GM23338 (cell line): ENCODE data around the gene SLC9A8. TPM values are rescaled to one million over a fixed set of nuclear protein-coding genes. Genes with fewer than 3 reads are reported as not detected.

Experiments used
- ATAC-seq: fragments of 200-7000 bp; cut with Tn5 transposase; 3 replicates; pipeline ENCODE4 v1.9.1; 2020
- DNase-seq: peaks from one replicate; pipeline ENCODE4 v3.0.0-alpha.2; 2015; ENCODE audit warnings: low spot score
- H2AFZ ChIP-seq: fragments of 200-600 bp; sonication (generic); 2 replicates; pipeline ENCODE4 v1.8.0; 2016; ENCODE audit warnings: antibody characterized with exemption, mild to moderate bottlenecking, moderate library complexity
- H3F3A ChIP-seq: fragments of 200-600 bp; sonication (generic); replicated peaks from 2 replicates; pipeline ENCODE4 v1.8.0; 2017; ENCODE audit warnings: antibody characterized with exemption, mixed run types, low read depth
- H3K27ac ChIP-seq: fragments of 200-600 bp; sonication (generic); 2 replicates; pipeline ENCODE4 v1.6.1; 2016; ENCODE audit warnings: low read depth
- H3K27me3 ChIP-seq: fragments of 200-600 bp; sonication (generic); 2 replicates; pipeline ENCODE4 v1.8.0; 2016; ENCODE audit warnings: mild to moderate bottlenecking, mixed run types, moderate library complexity; ENCODE audit not compliant: insufficient read depth
- H3K36me3 ChIP-seq: fragments of 200-600 bp; sonication (generic); 2 replicates; pipeline ENCODE4 v1.8.0; 2016; ENCODE audit warnings: mild to moderate bottlenecking; ENCODE audit not compliant: insufficient read depth
- H3K4me1 ChIP-seq: fragments of 200-600 bp; sonication (generic); 2 replicates; pipeline ENCODE4 v1.8.0; 2016; ENCODE audit warnings: mild to moderate bottlenecking, moderate library complexity; ENCODE audit not compliant: insufficient read depth
- H3K4me2 ChIP-seq: fragments of 200-600 bp; sonication (generic); 2 replicates; pipeline ENCODE4 v1.7.1; 2017; ENCODE audit warnings: mixed run types
- H3K4me3 ChIP-seq: fragments of 200-600 bp; sonication (generic); 2 replicates; pipeline ENCODE4 v1.6.1; 2016; ENCODE audit warnings: mixed run types
- H3K79me2 ChIP-seq: fragments of 200-600 bp; sonication (generic); replicated peaks from 2 replicates; pipeline ENCODE4 v1.8.0; 2017; ENCODE audit warnings: mild to moderate bottlenecking; ENCODE audit not compliant: insufficient read depth
- H3K9me2 ChIP-seq: fragments of 200-600 bp; sonication (generic); 2 replicates; pipeline ENCODE4 v1.8.0; 2017; ENCODE audit not compliant: insufficient read depth
- H4K20me1 ChIP-seq: fragments of 200-600 bp; sonication (generic); replicated peaks from 2 replicates; pipeline ENCODE4 v1.8.0; 2017; ENCODE audit warnings: mild to moderate bottlenecking; ENCODE audit not compliant: insufficient read depth
- H3K27ac Mint-ChIP-seq: 2 replicates; pipeline ENCODE4 v1.8.0; 2020; ENCODE audit warnings: inconsistent platforms, mild to moderate bottlenecking, moderate library complexity, mixed read lengths
- H3K27me3 Mint-ChIP-seq: 3 replicates; pipeline ENCODE4 v1.8.0; 2022; ENCODE audit warnings: low read depth, mild to moderate bottlenecking, moderate library complexity, mixed read lengths, inconsistent platforms; ENCODE audit not compliant: insufficient read depth, poor library complexity
- H3K36me3 Mint-ChIP-seq: 3 replicates; pipeline ENCODE4 v1.8.0; 2021; ENCODE audit warnings: low read depth, mild to moderate bottlenecking, inconsistent platforms, moderate library complexity, mixed read lengths
- H3K4me1 Mint-ChIP-seq: 3 replicates; pipeline ENCODE4 v1.8.0; 2020; ENCODE audit warnings: mild to moderate bottlenecking, inconsistent platforms, mixed read lengths
- H3K4me3 Mint-ChIP-seq: 3 replicates; pipeline ENCODE4 v1.8.0; 2021; ENCODE audit warnings: moderate library complexity, mild to moderate bottlenecking, inconsistent platforms, mixed read lengths
- H3K9me3 Mint-ChIP-seq: 3 replicates; pipeline ENCODE4 v1.8.0; 2020; ENCODE audit warnings: moderate library complexity, mild to moderate bottlenecking, inconsistent platforms, mixed read lengths
- CREB1 ChIP-seq: fragments of 250-450 bp; sonication (Bioruptor Pico); IDR thresholded peaks from 2 replicates; pipeline ENCODE4 v1.5.0; 2020; ENCODE audit warnings: low read depth, mild to moderate bottlenecking, moderate library complexity
- EZH2 ChIP-seq: fragments of 200-600 bp; sonication (generic); IDR thresholded peaks from one replicate; pipeline ENCODE4 v1.8.0; 2017; ENCODE audit warnings: antibody characterized with exemption, mild to moderate bottlenecking, low read depth; ENCODE audit not compliant: unreplicated experiment
- EZH2phosphoT487 ChIP-seq: fragments of 200-600 bp; sonication (generic); IDR thresholded peaks from one replicate; pipeline ENCODE4 v1.8.1; 2018; ENCODE audit warnings: antibody characterized with exemption; ENCODE audit not compliant: unreplicated experiment
- JUNB ChIP-seq: IDR thresholded peaks from one replicate; pipeline ENCODE4 v1.6.1; 2016; ENCODE audit warnings: antibody characterized with exemption; ENCODE audit not compliant: unreplicated experiment
- NANOG ChIP-seq: IDR thresholded peaks from 2 replicates; pipeline ENCODE4 v1.6.1; 2016; ENCODE audit warnings: antibody characterized with exemption, borderline replicate concordance
- POLR2AphosphoS5 ChIP-seq: IDR thresholded peaks from 2 replicates; pipeline ENCODE4 v1.6.1; 2016; ENCODE audit warnings: antibody characterized with exemption, low read depth
- STAT1 ChIP-seq: IDR thresholded peaks from one replicate; pipeline ENCODE4 v1.6.1; 2016; ENCODE audit warnings: antibody characterized with exemption; ENCODE audit not compliant: unreplicated experiment
- ZNF114 ChIP-seq: fragments of 250-450 bp; sonication (Bioruptor Pico); IDR thresholded peaks from 2 replicates; pipeline ENCODE4 v1.5.0; 2020; ENCODE audit warnings: mild to moderate bottlenecking, moderate library complexity
- ZNF331 ChIP-seq: fragments of 250-450 bp; sonication (Bioruptor Pico); IDR thresholded peaks from 2 replicates; pipeline ENCODE4 v1.5.0; 2020; ENCODE audit warnings: low read depth, mild to moderate bottlenecking, moderate library complexity
- polyA plus RNA-seq: library from polyadenylated mRNA; unstranded; fragments of >200 nt; fragmentation: Nextera tagmentation; extraction: Ambion mirVana; gene quantifications from 2 replicates; pipeline ENCODE4 v1.2.1, GENCODE V29; 2016
- total RNA-seq: library from RNA; depleted of rRNA; stranded (reverse); fragments of >200 nt; shearing (Covaris generic); gene quantifications from 2 replicates; pipeline ENCODE4 v1.2.3, GENCODE V29; 2014
- TF ChIP-seq, protein P1 (sequence below): fragments of 250-450 bp; sonication (Bioruptor Pico); IDR thresholded peaks from 2 replicates; pipeline ENCODE4 v1.5.0; 2020; ENCODE audit warnings: mild to moderate bottlenecking, moderate library complexity
- TF ChIP-seq, protein P2 (sequence below), 2 experiments: fragments of 200-600 bp in 1 of 2; sonication (generic) in 1 of 2; conservative IDR thresholded peaks; 2 replicates each; pipeline versions ENCODE4 v1.5.1 to v1.6.1; 2016 to 2017; ENCODE audit warnings: antibody characterized with exemption in 2 of 2, low read depth in 2 of 2, mild to moderate bottlenecking in 2 of 2, moderate library complexity in 1 of 2
- TF ChIP-seq, protein P3 (sequence below): IDR thresholded peaks from one replicate; pipeline ENCODE4 v1.6.1; 2018; ENCODE audit warnings: antibody characterized with exemption; ENCODE audit not compliant: unreplicated experiment
- TF ChIP-seq, protein P4 (sequence below): IDR thresholded peaks from 2 replicates; pipeline ENCODE4 v1.6.1; 2016; ENCODE audit warnings: antibody characterized with exemption

Gene SLC9A8
- total and polyA plus RNA-seq, 2 experiments from 2014 or later = 2.6 to 6.4 TPM

- no peaks in the 10 kb centered on the region; the same call in 2 of the 3 replicates for H3K4me1 Mint-ChIP-seq
- Histone ChIP-seq H3K27ac (no peak overlapping the region), H3K4me1 (no peaks in the 10 kb centered on the region), H3K9me2 (no peaks in the 10 kb centered on the region), H3F3A (no peaks in the 10 kb centered on the region), H3K79me2 (no peaks in the 10 kb centered on the region), H3K27me3 (no peaks in the 10 kb centered on the region), H3K4me3 (no peak overlapping the region), H4K20me1 (no peaks in the 10 kb centered on the region), H3K4me2 (no peak overlapping the region), H3K36me3 (no peaks in the 10 kb centered on the region), H2AFZ (no peak overlapping the region)
- no peak for TF ChIP-seq STAT1
- no peak for TF ChIP-seq NANOG
- no peak for TF ChIP-seq ZNF331 (CRISPR knock-in tag)
- TF ChIP-seq, protein P1, sequence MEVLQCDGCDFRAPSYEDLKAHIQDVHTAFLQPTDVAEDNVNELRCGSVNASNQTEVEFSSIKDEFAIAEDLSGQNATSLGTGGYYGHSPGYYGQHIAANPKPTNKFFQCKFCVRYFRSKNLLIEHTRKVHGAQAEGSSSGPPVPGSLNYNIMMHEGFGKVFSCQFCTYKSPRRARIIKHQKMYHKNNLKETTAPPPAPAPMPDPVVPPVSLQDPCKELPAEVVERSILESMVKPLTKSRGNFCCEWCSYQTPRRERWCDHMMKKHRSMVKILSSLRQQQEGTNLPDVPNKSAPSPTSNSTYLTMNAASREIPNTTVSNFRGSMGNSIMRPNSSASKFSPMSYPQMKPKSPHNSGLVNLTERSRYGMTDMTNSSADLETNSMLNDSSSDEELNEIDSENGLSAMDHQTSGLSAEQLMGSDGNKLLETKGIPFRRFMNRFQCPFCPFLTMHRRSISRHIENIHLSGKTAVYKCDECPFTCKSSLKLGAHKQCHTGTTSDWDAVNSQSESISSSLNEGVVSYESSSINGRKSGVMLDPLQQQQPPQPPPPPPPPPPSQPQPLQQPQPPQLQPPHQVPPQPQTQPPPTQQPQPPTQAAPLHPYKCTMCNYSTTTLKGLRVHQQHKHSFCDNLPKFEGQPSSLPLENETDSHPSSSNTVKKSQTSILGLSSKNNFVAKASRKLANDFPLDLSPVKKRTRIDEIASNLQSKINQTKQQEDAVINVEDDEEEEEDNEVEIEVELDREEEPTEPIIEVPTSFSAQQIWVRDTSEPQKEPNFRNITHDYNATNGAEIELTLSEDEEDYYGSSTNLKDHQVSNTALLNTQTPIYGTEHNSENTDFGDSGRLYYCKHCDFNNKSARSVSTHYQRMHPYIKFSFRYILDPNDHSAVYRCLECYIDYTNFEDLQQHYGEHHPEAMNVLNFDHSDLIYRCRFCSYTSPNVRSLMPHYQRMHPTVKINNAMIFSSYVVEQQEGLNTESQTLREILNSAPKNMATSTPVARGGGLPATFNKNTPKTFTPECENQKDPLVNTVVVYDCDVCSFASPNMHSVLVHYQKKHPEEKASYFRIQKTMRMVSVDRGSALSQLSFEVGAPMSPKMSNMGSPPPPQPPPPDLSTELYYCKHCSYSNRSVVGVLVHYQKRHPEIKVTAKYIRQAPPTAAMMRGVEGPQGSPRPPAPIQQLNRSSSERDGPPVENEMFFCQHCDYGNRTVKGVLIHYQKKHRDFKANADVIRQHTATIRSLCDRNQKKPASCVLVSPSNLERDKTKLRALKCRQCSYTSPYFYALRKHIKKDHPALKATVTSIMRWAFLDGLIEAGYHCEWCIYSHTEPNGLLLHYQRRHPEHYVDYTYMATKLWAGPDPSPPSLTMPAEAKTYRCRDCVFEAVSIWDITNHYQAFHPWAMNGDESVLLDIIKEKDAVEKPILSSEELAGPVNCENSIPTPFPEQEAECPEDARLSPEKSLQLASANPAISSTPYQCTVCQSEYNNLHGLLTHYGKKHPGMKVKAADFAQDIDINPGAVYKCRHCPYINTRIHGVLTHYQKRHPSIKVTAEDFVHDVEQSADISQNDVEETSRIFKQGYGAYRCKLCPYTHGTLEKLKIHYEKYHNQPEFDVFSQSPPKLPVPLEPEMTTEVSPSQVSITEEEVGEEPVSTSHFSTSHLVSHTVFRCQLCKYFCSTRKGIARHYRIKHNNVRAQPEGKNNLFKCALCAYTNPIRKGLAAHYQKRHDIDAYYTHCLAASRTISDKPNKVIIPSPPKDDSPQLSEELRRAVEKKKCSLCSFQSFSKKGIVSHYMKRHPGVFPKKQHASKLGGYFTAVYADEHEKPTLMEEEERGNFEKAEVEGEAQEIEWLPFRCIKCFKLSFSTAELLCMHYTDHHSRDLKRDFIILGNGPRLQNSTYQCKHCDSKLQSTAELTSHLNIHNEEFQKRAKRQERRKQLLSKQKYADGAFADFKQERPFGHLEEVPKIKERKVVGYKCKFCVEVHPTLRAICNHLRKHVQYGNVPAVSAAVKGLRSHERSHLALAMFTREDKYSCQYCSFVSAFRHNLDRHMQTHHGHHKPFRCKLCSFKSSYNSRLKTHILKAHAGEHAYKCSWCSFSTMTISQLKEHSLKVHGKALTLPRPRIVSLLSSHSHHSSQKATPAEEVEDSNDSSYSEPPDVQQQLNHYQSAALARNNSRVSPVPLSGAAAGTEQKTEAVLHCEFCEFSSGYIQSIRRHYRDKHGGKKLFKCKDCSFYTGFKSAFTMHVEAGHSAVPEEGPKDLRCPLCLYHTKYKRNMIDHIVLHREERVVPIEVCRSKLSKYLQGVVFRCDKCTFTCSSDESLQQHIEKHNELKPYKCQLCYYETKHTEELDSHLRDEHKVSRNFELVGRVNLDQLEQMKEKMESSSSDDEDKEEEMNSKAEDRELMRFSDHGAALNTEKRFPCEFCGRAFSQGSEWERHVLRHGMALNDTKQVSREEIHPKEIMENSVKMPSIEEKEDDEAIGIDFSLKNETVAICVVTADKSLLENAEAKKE = no peak
- TF ChIP-seq, protein P2, sequence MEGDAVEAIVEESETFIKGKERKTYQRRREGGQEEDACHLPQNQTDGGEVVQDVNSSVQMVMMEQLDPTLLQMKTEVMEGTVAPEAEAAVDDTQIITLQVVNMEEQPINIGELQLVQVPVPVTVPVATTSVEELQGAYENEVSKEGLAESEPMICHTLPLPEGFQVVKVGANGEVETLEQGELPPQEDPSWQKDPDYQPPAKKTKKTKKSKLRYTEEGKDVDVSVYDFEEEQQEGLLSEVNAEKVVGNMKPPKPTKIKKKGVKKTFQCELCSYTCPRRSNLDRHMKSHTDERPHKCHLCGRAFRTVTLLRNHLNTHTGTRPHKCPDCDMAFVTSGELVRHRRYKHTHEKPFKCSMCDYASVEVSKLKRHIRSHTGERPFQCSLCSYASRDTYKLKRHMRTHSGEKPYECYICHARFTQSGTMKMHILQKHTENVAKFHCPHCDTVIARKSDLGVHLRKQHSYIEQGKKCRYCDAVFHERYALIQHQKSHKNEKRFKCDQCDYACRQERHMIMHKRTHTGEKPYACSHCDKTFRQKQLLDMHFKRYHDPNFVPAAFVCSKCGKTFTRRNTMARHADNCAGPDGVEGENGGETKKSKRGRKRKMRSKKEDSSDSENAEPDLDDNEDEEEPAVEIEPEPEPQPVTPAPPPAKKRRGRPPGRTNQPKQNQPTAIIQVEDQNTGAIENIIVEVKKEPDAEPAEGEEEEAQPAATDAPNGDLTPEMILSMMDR (conservative IDR thresholded peaks at IDR 0.05; ENCODE audit: low read depth in 2 of 2) = no peak
- no peak for TF ChIP-seq JUNB
- TF ChIP-seq EZH2 = no peak
- no peak for TF ChIP-seq POLR2AphosphoS5
- no peak for TF ChIP-seq EZH2phosphoT487
- TF ChIP-seq, protein P3, sequence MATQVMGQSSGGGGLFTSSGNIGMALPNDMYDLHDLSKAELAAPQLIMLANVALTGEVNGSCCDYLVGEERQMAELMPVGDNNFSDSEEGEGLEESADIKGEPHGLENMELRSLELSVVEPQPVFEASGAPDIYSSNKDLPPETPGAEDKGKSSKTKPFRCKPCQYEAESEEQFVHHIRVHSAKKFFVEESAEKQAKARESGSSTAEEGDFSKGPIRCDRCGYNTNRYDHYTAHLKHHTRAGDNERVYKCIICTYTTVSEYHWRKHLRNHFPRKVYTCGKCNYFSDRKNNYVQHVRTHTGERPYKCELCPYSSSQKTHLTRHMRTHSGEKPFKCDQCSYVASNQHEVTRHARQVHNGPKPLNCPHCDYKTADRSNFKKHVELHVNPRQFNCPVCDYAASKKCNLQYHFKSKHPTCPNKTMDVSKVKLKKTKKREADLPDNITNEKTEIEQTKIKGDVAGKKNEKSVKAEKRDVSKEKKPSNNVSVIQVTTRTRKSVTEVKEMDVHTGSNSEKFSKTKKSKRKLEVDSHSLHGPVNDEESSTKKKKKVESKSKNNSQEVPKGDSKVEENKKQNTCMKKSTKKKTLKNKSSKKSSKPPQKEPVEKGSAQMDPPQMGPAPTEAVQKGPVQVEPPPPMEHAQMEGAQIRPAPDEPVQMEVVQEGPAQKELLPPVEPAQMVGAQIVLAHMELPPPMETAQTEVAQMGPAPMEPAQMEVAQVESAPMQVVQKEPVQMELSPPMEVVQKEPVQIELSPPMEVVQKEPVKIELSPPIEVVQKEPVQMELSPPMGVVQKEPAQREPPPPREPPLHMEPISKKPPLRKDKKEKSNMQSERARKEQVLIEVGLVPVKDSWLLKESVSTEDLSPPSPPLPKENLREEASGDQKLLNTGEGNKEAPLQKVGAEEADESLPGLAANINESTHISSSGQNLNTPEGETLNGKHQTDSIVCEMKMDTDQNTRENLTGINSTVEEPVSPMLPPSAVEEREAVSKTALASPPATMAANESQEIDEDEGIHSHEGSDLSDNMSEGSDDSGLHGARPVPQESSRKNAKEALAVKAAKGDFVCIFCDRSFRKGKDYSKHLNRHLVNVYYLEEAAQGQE = no peak
- no peak for TF ChIP-seq ZNF114 (CRISPR knock-in tag)
- TF ChIP-seq, protein P4, sequence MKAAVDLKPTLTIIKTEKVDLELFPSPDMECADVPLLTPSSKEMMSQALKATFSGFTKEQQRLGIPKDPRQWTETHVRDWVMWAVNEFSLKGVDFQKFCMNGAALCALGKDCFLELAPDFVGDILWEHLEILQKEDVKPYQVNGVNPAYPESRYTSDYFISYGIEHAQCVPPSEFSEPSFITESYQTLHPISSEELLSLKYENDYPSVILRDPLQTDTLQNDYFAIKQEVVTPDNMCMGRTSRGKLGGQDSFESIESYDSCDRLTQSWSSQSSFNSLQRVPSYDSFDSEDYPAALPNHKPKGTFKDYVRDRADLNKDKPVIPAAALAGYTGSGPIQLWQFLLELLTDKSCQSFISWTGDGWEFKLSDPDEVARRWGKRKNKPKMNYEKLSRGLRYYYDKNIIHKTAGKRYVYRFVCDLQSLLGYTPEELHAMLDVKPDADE = no peak
- TF ChIP-seq CREB1 = no peak
- H3K9me3 Mint-ChIP-seq = no peaks in the 10 kb centered on the region
- no peak overlapping the region for H3K27ac Mint-ChIP-seq
- ATAC-seq = no peak
- H3K4me3 Mint-ChIP-seq = no peak overlapping the region
- DNase-seq = no peak
- peaks cover 3% of the 10 kb centered on the region; the same call in 2 of the 3 replicates for H3K36me3 Mint-ChIP-seq
- H3K27me3 Mint-ChIP-seq = peaks cover 5% of the 10 kb centered on the region
Observed at GRCh38 chr20:49880177-49880576, 67.5 kb downstream of the SLC9A8 start.
